Neural crest cell (in vitro differentiated cells): ENCODE data around the gene PLEKHM1. TPM values are rescaled to one million over a fixed set of nuclear protein-coding genes. Genes with fewer than 3 reads are reported as not detected.

Experiments
- DNase-seq: peaks from one replicate; pipeline ENCODE4 v3.0.0; 2021; ENCODE audit warnings: low read depth, mixed read lengths, low spot score
- H3K27ac Mint-ChIP-seq: one replicate; pipeline ENCODE4 v1.8.0; 2021; ENCODE audit warnings: mild to moderate bottlenecking, mixed read lengths; ENCODE audit not compliant: unreplicated experiment
- H3K27me3 Mint-ChIP-seq: 2 replicates; pipeline ENCODE4 v1.8.0; 2021; ENCODE audit warnings: low read depth, mild to moderate bottlenecking, mixed read lengths
- H3K36me3 Mint-ChIP-seq: 2 replicates; pipeline ENCODE4 v1.8.0; 2021; ENCODE audit warnings: low read depth, mild to moderate bottlenecking, mixed read lengths
- H3K4me1 Mint-ChIP-seq: 2 replicates; pipeline ENCODE4 v1.8.0; 2021; ENCODE audit warnings: mixed read lengths
- H3K4me3 Mint-ChIP-seq: one replicate; pipeline ENCODE4 v1.8.0; 2021; ENCODE audit warnings: mild to moderate bottlenecking, mixed read lengths
- H3K9me3 Mint-ChIP-seq: 2 replicates; pipeline ENCODE4 v1.8.0; 2021; ENCODE audit warnings: mixed read lengths
- CTCF ChIP-seq: fragments of 200-600 bp; sonication (generic); conservative IDR thresholded peaks from 2 replicates; pipeline ENCODE4 v1.5.0; 2021; ENCODE audit warnings: antibody characterized with exemption, mild to moderate bottlenecking
- total RNA-seq: library from RNA; stranded (reverse); gene quantifications from 2 replicates; pipeline ENCODE4 v1.2.1, GENCODE V29; 2021

PLEKHM1 gene
- total RNA-seq, 1 donor from 2014 or later, result 19.5 TPM

GRCh38 chr17:45408611-45409421, 81.7 kb downstream of the PLEKHM1 start:
- H3K4me3 Mint-ChIP-seq, result no peak overlapping the region
- peaks cover 23% of the 10 kb centered on the region for H3K4me1 Mint-ChIP-seq
- H3K27ac Mint-ChIP-seq, result peak overlapping the region; percentile 67
- no peaks in the 10 kb centered on the region for H3K9me3 Mint-ChIP-seq
- TF ChIP-seq CTCF, result no peak
- DNase-seq, result no peak
- H3K36me3 Mint-ChIP-seq, result no peaks in the 10 kb centered on the region
- H3K27me3 Mint-ChIP-seq, result peaks cover 4% of the 10 kb centered on the region

GRCh38 chr17:45406107-45406506, 84.4 kb downstream of the PLEKHM1 start:
- Mint-ChIP-seq H3K36me3 (no peaks in the 10 kb centered on the region), H3K27ac (no peak overlapping the region), H3K4me1 (peaks cover 19% of the 10 kb centered on the region), H3K9me3 (no peaks in the 10 kb centered on the region), H3K4me3 (no peak overlapping the region), H3K27me3 (peaks cover 4% of the 10 kb centered on the region)
- DNase-seq, result no peak
- TF ChIP-seq CTCF, result no peak

GRCh38 chr17:45405250-45406086, 85.1 kb downstream of the PLEKHM1 start:
- Mint-ChIP-seq H3K4me3 (no peak overlapping the region), H3K36me3 (no peaks in the 10 kb centered on the region)

GRCh38 chr17:45404870-45405249, 85.7 kb downstream of the PLEKHM1 start:
- H3K36me3 Mint-ChIP-seq, result no peaks in the 10 kb centered on the region
- peaks cover 10% of the 10 kb centered on the region for H3K4me1 Mint-ChIP-seq
- DNase-seq, result no peak
- H3K9me3 Mint-ChIP-seq, result no peaks in the 10 kb centered on the region
- H3K4me3 Mint-ChIP-seq, result no peak overlapping the region
- peaks cover 4% of the 10 kb centered on the region for H3K27me3 Mint-ChIP-seq
- TF ChIP-seq CTCF, result no peak
- no peak overlapping the region for H3K27ac Mint-ChIP-seq

More at GRCh38 chr17:45405250-45406086, 85.1 kb downstream of the PLEKHM1 start:
- peaks cover 13% of the 10 kb centered on the region for H3K4me1 Mint-ChIP-seq
- TF ChIP-seq CTCF, result no peak
- no peaks in the 10 kb centered on the region for H3K9me3 Mint-ChIP-seq
- no peak overlapping the region for H3K27ac Mint-ChIP-seq
- peak; percentile 42 for DNase-seq
- peaks cover 4% of the 10 kb centered on the region for H3K27me3 Mint-ChIP-seq

- DNase-seq, result no peak
- Mint-ChIP-seq H3K4me1 (peaks cover 7% of the 10 kb centered on the region), H3K27ac (no peak overlapping the region), H3K36me3 (no peaks in the 10 kb centered on the region), H3K4me3 (no peak overlapping the region), H3K27me3 (peaks cover 4% of the 10 kb centered on the region), H3K9me3 (no peaks in the 10 kb centered on the region)
- TF ChIP-seq CTCF, result no peak
Observed at GRCh38 chr17:45403906-45404490, 86.5 kb downstream of the PLEKHM1 start.
